ENCODE measurements around the gene ADAMTS2. TPM values are rescaled to one million over a fixed set of nuclear protein-coding genes. Genes with fewer than 3 reads are reported as not detected.

The ADAMTS2 gene
- total RNA-seq, 1 donor from 2014 or later: 18.8 TPM

GRCh38 chr5:179196405-179197079, 148.7 kb downstream of the ADAMTS2 start:
- Mint-ChIP-seq H3K36me3 (ENCODE audit: low read depth, unreplicated experiment) (peaks cover 5% of the 10 kb centered on the region), H3K27me3 (ENCODE audit: low read depth, unreplicated experiment) (peaks cover 16% of the 10 kb centered on the region), H3K27ac (ENCODE audit: unreplicated experiment) (no peak overlapping the region), H3K4me3 (ENCODE audit: unreplicated experiment) (no peak overlapping the region), H3K9me3 (ENCODE audit: unreplicated experiment) (no peaks in the 10 kb centered on the region), H3K4me1 (ENCODE audit: low read depth, unreplicated experiment) (no peaks in the 10 kb centered on the region)
- Histone ChIP-seq H3K36me3 (ENCODE audit: insufficient read depth, low read length) (no peaks in the 10 kb centered on the region), H3K79me2 (ENCODE audit: insufficient read depth, low read length) (no peaks in the 10 kb centered on the region), H3K4me2 (ENCODE audit: low read length) (no peak overlapping the region), H2AFZ (ENCODE audit: low read depth, low read length) (no peak overlapping the region), H3K27me3 (ENCODE audit: insufficient read depth, low read length) (no peaks in the 10 kb centered on the region), H3K4me3 (ENCODE audit: insufficient read depth, low read depth, low read length) (no peak overlapping the region), H4K20me1 (ENCODE audit: insufficient read depth, low read length) (no peaks in the 10 kb centered on the region), H3K4me1 (ENCODE audit: insufficient read depth, low read length) (no peaks in the 10 kb centered on the region), H3K27ac (ENCODE audit: low read depth, low read length) (no peak overlapping the region), H3K9ac (ENCODE audit: low read length) (no peak overlapping the region), H3K9me3 (ENCODE audit: insufficient read depth, low read depth, low read length) (no peaks in the 10 kb centered on the region)
- TF ChIP-seq, protein P1, sequence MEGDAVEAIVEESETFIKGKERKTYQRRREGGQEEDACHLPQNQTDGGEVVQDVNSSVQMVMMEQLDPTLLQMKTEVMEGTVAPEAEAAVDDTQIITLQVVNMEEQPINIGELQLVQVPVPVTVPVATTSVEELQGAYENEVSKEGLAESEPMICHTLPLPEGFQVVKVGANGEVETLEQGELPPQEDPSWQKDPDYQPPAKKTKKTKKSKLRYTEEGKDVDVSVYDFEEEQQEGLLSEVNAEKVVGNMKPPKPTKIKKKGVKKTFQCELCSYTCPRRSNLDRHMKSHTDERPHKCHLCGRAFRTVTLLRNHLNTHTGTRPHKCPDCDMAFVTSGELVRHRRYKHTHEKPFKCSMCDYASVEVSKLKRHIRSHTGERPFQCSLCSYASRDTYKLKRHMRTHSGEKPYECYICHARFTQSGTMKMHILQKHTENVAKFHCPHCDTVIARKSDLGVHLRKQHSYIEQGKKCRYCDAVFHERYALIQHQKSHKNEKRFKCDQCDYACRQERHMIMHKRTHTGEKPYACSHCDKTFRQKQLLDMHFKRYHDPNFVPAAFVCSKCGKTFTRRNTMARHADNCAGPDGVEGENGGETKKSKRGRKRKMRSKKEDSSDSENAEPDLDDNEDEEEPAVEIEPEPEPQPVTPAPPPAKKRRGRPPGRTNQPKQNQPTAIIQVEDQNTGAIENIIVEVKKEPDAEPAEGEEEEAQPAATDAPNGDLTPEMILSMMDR (IDR thresholded peaks at IDR 0.05; ENCODE audit: insufficient read depth, low read depth, low read length): no peak
- no peak for TF ChIP-seq EZH2 (IDR thresholded peaks at IDR 0.05; ENCODE audit: insufficient read depth, low read length)
- DNase-seq (ENCODE audit: low read depth) (no peak), FAIRE-seq (no peak)

- no peak overlapping the region for H2AFZ ChIP-seq (ENCODE audit: low read depth, low read length)
- no peaks in the 10 kb centered on the region for H4K20me1 ChIP-seq (ENCODE audit: insufficient read depth, low read length)
- Mint-ChIP-seq H3K4me1 (ENCODE audit: low read depth, unreplicated experiment) (no peaks in the 10 kb centered on the region), H3K27ac (ENCODE audit: unreplicated experiment) (no peak overlapping the region), H3K9me3 (ENCODE audit: unreplicated experiment) (no peaks in the 10 kb centered on the region), H3K4me3 (ENCODE audit: unreplicated experiment) (peak overlapping the region; percentile 35), H3K27me3 (ENCODE audit: low read depth, unreplicated experiment) (peaks cover 16% of the 10 kb centered on the region), H3K36me3 (ENCODE audit: low read depth, unreplicated experiment) (peaks cover 5% of the 10 kb centered on the region)
- H3K79me2 ChIP-seq (ENCODE audit: insufficient read depth, low read length): no peaks in the 10 kb centered on the region
- H3K36me3 ChIP-seq (ENCODE audit: insufficient read depth, low read length): no peaks in the 10 kb centered on the region
- H3K9me3 ChIP-seq (ENCODE audit: insufficient read depth, low read depth, low read length): no peaks in the 10 kb centered on the region
- H3K27ac ChIP-seq (ENCODE audit: low read depth, low read length): no peak overlapping the region
- no peak for DNase-seq (ENCODE audit: low read depth)
- H3K4me3 ChIP-seq (ENCODE audit: insufficient read depth, low read depth, low read length): no peak overlapping the region
- H3K4me1 ChIP-seq (ENCODE audit: insufficient read depth, low read length): no peaks in the 10 kb centered on the region
- H3K9ac ChIP-seq (ENCODE audit: low read length): no peak overlapping the region
- TF ChIP-seq EZH2 (IDR thresholded peaks at IDR 0.05; ENCODE audit: insufficient read depth, low read length): no peak
- no peaks in the 10 kb centered on the region for H3K27me3 ChIP-seq (ENCODE audit: insufficient read depth, low read length)
- no peak overlapping the region for H3K4me2 ChIP-seq (ENCODE audit: low read length)
- FAIRE-seq: no peak
Observed at GRCh38 chr5:179195561-179196404, 149.5 kb downstream of the ADAMTS2 start.

DNA sequence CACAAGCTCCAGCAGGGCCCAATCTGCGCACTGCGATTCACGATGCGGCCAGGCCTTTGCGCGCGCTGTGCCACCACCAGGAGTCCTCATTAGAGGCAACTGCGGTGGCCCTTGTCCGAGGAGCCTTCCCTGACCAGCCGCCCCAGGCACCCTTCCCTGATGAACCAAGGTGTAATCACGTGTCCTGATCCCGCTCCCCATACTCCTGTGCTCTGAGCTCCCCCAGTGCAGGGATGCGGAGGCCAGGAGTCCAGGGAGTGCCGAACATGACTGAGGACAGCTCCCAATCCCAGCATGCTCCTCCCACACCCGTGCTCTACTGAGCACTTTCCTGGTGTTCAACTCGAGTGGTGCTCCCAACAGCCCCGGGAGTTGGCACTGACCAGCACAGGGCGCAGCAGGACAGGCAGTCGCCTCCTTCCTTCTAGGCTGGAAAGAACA, 150.3 kb downstream of the ADAMTS2 start:
- no peaks in the 10 kb centered on the region for H3K27me3 ChIP-seq (ENCODE audit: insufficient read depth, low read length)
- H3K36me3 ChIP-seq (ENCODE audit: insufficient read depth, low read length): no peaks in the 10 kb centered on the region
- H2AFZ ChIP-seq (ENCODE audit: low read depth, low read length): no peak overlapping the region
- no peak overlapping the region for H3K9ac ChIP-seq (ENCODE audit: low read length)
- H3K4me1 Mint-ChIP-seq (ENCODE audit: low read depth, unreplicated experiment): no peaks in the 10 kb centered on the region
- no peak overlapping the region for H3K27ac ChIP-seq (ENCODE audit: low read depth, low read length)
- no peaks in the 10 kb centered on the region for H3K9me3 ChIP-seq (ENCODE audit: insufficient read depth, low read depth, low read length)
- no peaks in the 10 kb centered on the region for H3K4me1 ChIP-seq (ENCODE audit: insufficient read depth, low read length)
- H3K27ac Mint-ChIP-seq (ENCODE audit: unreplicated experiment): no peak overlapping the region
- no peaks in the 10 kb centered on the region for H3K9me3 Mint-ChIP-seq (ENCODE audit: unreplicated experiment)
- FAIRE-seq (no peak), DNase-seq (ENCODE audit: low read depth) (no peak)
- H3K4me3 Mint-ChIP-seq (ENCODE audit: unreplicated experiment): no peak overlapping the region
- TF ChIP-seq, protein P1 (IDR thresholded peaks at IDR 0.05; ENCODE audit: insufficient read depth, low read depth, low read length): no peak
- no peak for TF ChIP-seq EZH2 (IDR thresholded peaks at IDR 0.05; ENCODE audit: insufficient read depth, low read length)
- no peaks in the 10 kb centered on the region for H4K20me1 ChIP-seq (ENCODE audit: insufficient read depth, low read length)
- no peak overlapping the region for H3K4me3 ChIP-seq (ENCODE audit: insufficient read depth, low read depth, low read length)
- H3K4me2 ChIP-seq (ENCODE audit: low read length): no peak overlapping the region
- H3K79me2 ChIP-seq (ENCODE audit: insufficient read depth, low read length): no peaks in the 10 kb centered on the region
- peaks cover 5% of the 10 kb centered on the region for H3K36me3 Mint-ChIP-seq (ENCODE audit: low read depth, unreplicated experiment)
- peaks cover 18% of the 10 kb centered on the region for H3K27me3 Mint-ChIP-seq (ENCODE audit: low read depth, unreplicated experiment)

All from astrocyte (in vitro differentiated cells and primary cell).